WERI-Rb-1 (cell line): ENCODE data around the gene PGM2.
"Not testable (repeated sequence)": the region's sequence is repeated elsewhere in the genome, so short reads cannot be mapped to it uniquely, and the experiment has no call there.

Source experiments
- DNase-seq: peaks from one replicate; pipeline ENCODE4 v3.0.0-alpha.2; 2020
- H3K27ac ChIP-seq: fragments of 250-450 bp; sonication (Bioruptor Pico); 2 replicates; pipeline ENCODE4 v1.5.1; 2020; ENCODE audit warnings: mild to moderate bottlenecking, moderate library complexity
- H3K27me3 ChIP-seq: fragments of 250-450 bp; sonication (Bioruptor Pico); 2 replicates; pipeline ENCODE4 v1.5.1; 2021; ENCODE audit warnings: mild to moderate bottlenecking, low read depth, moderate library complexity; ENCODE audit not compliant: insufficient read depth, severe bottlenecking
- H3K36me3 ChIP-seq: fragments of 250-450 bp; sonication (Bioruptor Pico); 2 replicates; pipeline ENCODE4 v1.5.1; 2020; ENCODE audit warnings: mild to moderate bottlenecking, moderate library complexity
- H3K4me3 ChIP-seq: 2 replicates; pipeline ENCODE4 v1.5.1; 2011; ENCODE audit warnings: low read depth, mild to moderate bottlenecking, control low read depth, low read length
- H3K9me3 ChIP-seq: fragments of 250-450 bp; sonication (Bioruptor Pico); 2 replicates; pipeline ENCODE4 v1.5.1; 2021; ENCODE audit warnings: mild to moderate bottlenecking, moderate library complexity; ENCODE audit not compliant: severe bottlenecking
- TF ChIP-seq, protein P1 (sequence below): IDR thresholded peaks from 2 replicates; pipeline ENCODE4 v1.5.1; 2011; ENCODE audit warnings: low read depth, mild to moderate bottlenecking, control low read depth, inconsistent platforms, low read length

Gene PGM2

DNA sequence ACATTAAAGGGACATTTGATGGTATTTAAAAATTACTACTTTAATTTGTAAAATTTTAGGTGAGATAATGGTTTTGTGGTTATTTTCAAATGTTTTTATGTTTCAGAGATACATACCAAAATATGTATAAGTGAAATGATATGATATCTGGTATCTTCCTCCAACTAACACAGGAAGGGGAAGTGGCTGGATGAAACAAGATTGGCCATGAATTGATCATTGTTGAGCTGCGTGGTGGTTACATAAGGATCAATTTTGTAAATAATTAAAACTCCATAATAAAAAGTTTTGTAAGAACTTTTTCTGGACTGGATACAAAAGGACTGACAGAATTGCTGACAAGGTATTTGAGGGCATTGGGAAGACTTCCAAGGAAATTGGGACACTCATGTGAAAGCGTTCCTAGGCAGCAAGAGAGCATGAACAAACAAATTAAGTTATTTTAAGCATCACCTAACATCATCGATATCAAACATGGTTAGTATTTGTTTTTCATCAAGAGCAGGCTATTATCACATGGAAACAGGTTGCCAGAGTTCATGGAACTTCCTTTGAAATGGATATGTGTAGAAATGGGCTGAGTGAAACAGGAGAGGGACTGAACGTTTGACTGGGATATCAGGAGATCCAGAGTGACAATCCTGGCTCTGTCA lies 4.4 kb upstream of the PGM2 start:
- Histone ChIP-seq H3K36me3 (peaks cover 3% of the 10 kb centered on the region; the same call in 1 of the 2 replicates), H3K27ac (no peak overlapping the region), H3K9me3 (peaks cover 7% of the 10 kb centered on the region), H3K4me3 (no peak overlapping the region), H3K27me3 (no peaks in the 10 kb centered on the region)
- no peak for DNase-seq
- TF ChIP-seq, protein P1, sequence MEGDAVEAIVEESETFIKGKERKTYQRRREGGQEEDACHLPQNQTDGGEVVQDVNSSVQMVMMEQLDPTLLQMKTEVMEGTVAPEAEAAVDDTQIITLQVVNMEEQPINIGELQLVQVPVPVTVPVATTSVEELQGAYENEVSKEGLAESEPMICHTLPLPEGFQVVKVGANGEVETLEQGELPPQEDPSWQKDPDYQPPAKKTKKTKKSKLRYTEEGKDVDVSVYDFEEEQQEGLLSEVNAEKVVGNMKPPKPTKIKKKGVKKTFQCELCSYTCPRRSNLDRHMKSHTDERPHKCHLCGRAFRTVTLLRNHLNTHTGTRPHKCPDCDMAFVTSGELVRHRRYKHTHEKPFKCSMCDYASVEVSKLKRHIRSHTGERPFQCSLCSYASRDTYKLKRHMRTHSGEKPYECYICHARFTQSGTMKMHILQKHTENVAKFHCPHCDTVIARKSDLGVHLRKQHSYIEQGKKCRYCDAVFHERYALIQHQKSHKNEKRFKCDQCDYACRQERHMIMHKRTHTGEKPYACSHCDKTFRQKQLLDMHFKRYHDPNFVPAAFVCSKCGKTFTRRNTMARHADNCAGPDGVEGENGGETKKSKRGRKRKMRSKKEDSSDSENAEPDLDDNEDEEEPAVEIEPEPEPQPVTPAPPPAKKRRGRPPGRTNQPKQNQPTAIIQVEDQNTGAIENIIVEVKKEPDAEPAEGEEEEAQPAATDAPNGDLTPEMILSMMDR = no peak

GRCh38 chr4:37825501-37825900 lies 985 bp upstream of the PGM2 start:
- DNase-seq, H3K9me3 ChIP-seq, H3K27me3 ChIP-seq: not testable (repeated sequence)
- Histone ChIP-seq H3K27ac (peak overlapping the region; percentile 82), H3K36me3 (peaks cover 10% of the 10 kb centered on the region), H3K4me3 (peak overlapping the region; percentile 94)

GRCh38 chr4:37825968-37826294 lies 555 bp upstream of the PGM2 start:
- peak; percentile 16 for DNase-seq
- TF ChIP-seq, protein P1 = no peak
- H3K27ac ChIP-seq = peak overlapping the region; percentile 82

GRCh38 chr4:37827030-37827685 lies 672 bp downstream of the PGM2 start:
- peak overlapping the region; percentile 82 for H3K27ac ChIP-seq
- H3K4me3 ChIP-seq = peak overlapping the region; percentile 94
- DNase-seq = no peak
- TF ChIP-seq, protein P1 = no peak
- no peaks in the 10 kb centered on the region for H3K27me3 ChIP-seq
- H3K36me3 ChIP-seq = peaks cover 27% of the 10 kb centered on the region
- no peaks in the 10 kb centered on the region for H3K9me3 ChIP-seq

More at GRCh38 chr4:37825968-37826294, 555 bp upstream of the PGM2 start:
- Histone ChIP-seq H3K36me3 (peaks cover 15% of the 10 kb centered on the region), H3K9me3 (no peaks in the 10 kb centered on the region), H3K4me3 (peak overlapping the region; percentile 94), H3K27me3 (no peaks in the 10 kb centered on the region)

GRCh38 chr4:37827802-37828321 lies 1.4 kb downstream of the PGM2 start:
- H3K9me3 ChIP-seq = no peaks in the 10 kb centered on the region
- TF ChIP-seq, protein P1 = no peak
- H3K4me3 ChIP-seq = peak overlapping the region; percentile 94
- no peaks in the 10 kb centered on the region for H3K27me3 ChIP-seq
- no peak for DNase-seq
- no peak overlapping the region for H3K27ac ChIP-seq
- H3K36me3 ChIP-seq = peaks cover 34% of the 10 kb centered on the region

GRCh38 chr4:37828843-37829242 lies 2.4 kb downstream of the PGM2 start:
- no peak overlapping the region for H3K4me3 ChIP-seq
- TF ChIP-seq, protein P1 = no peak
- DNase-seq = no peak
- no peak overlapping the region for H3K27ac ChIP-seq
- no peaks in the 10 kb centered on the region for H3K9me3 ChIP-seq
- H3K36me3 ChIP-seq = peaks cover 44% of the 10 kb centered on the region
- H3K27me3 ChIP-seq = no peaks in the 10 kb centered on the region
